Lower leg skin (tissue), 4 donors: ENCODE measurements around the gene STARD3. TPM values are rescaled to one million over a fixed set of nuclear protein-coding genes. Genes with fewer than 3 reads are reported as not detected.

ENCODE experiments used
- DNase-seq, 2 donors: peaks; one replicate each; pipeline ENCODE4 v3.0.0-alpha.2; 2019; ENCODE audit warnings: low spot score in 2 of 2
- H3K4me3 ChIP-seq: fragments of 200-600 bp; sonication (generic); 2 replicates; pipeline ENCODE4 v1.5.1; 2017; ENCODE audit warnings: mild to moderate bottlenecking, low read depth; ENCODE audit not compliant: poor library complexity, severe bottlenecking
- POLR2A ChIP-seq, 2 donors: fragments of 450-650 bp; IDR thresholded peaks; one replicate each; pipeline ENCODE4 v1.6.1; 2016 to 2017; ENCODE audit warnings: antibody characterized with exemption in 2 of 2, mild to moderate bottlenecking in 1 of 2, moderate library complexity in 1 of 2
- WGBS, 2 donors: methylation state at CpG; one replicate each; pipeline ENCODE4 v1.1.5; 2018; 5-methylcytosine and 5-hydroxymethylcytosine counted together
- intact Hi-C: fragments of 100-400 bp; cut with DNase I; formaldehyde crosslinking; loops from one replicate; pipeline ENCODE4 v1.15.0; 2023; ENCODE audit warnings: low total_unique reads
- total RNA-seq, 4 donors: library from RNA; depleted of rRNA; stranded (reverse); fragments of >200 nt; gene quantifications; one replicate each; pipeline ENCODE4 v1.1.0, GENCODE V29; 2016
- TF ChIP-seq, protein P1 (sequence below), 3 donors: fragments of 450-650 bp; IDR thresholded peaks; one replicate each; pipeline ENCODE4 v1.5.1; 2016; ENCODE audit warnings: antibody characterized with exemption in 3 of 3, mild to moderate bottlenecking in 3 of 3, moderate library complexity in 2 of 3

STARD3 gene
- total RNA-seq, 4 donors from 2014 or later, result 47.7 to 99.7 (median 65.7) TPM

DNA sequence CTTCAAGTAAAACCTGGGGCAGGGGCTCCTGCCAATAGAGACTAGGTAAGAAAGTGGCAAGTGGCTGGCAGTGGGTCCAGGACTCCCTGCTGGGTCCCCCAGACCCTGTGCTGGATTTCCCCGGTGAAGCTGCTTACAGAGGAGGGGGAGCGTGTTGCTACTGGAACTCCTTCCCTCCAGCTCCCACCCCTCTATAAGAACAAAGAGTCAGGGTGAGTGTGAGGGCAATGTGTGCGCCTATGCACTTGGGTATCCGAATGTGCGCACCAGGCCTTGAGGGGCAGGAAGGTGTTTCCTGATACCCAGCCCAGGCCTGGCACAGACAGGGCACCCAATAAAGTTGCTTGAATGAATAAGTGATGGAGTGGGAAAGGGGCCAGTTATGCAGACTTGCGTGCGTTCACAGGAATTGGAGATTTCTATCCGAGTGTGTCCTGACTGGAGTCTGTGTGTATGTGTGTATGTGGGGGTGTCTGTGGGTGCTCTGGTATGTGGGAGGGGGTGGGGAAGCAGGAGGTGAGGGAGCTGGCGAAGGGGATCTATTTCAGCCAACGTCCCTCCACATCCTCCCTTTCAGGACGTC is 40.9 kb upstream of the STARD3 start:
- WGBS, 2 donors, result 20 to 31% methylated on average over 11 of the region's 11 CpGs
- intact Hi-C loops, result no loop called here
- no peak overlapping the region for H3K4me3 ChIP-seq
- no peak for DNase-seq
- TF ChIP-seq POLR2A (IDR thresholded peaks at IDR 0.05), result no peak
- TF ChIP-seq, protein P1, sequence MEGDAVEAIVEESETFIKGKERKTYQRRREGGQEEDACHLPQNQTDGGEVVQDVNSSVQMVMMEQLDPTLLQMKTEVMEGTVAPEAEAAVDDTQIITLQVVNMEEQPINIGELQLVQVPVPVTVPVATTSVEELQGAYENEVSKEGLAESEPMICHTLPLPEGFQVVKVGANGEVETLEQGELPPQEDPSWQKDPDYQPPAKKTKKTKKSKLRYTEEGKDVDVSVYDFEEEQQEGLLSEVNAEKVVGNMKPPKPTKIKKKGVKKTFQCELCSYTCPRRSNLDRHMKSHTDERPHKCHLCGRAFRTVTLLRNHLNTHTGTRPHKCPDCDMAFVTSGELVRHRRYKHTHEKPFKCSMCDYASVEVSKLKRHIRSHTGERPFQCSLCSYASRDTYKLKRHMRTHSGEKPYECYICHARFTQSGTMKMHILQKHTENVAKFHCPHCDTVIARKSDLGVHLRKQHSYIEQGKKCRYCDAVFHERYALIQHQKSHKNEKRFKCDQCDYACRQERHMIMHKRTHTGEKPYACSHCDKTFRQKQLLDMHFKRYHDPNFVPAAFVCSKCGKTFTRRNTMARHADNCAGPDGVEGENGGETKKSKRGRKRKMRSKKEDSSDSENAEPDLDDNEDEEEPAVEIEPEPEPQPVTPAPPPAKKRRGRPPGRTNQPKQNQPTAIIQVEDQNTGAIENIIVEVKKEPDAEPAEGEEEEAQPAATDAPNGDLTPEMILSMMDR (IDR thresholded peaks at IDR 0.05), result no peak

GRCh38 chr17:39596543-39597267 is 40.2 kb upstream of the STARD3 start:
- 3 to 5% methylated on average over 44 to 47 of the region's 47 CpGs for WGBS, 2 donors
- DNase-seq, result no peak
- no peak for TF ChIP-seq POLR2A (IDR thresholded peaks at IDR 0.05)
- TF ChIP-seq, protein P1 (IDR thresholded peaks at IDR 0.05), result no peak

DNA sequence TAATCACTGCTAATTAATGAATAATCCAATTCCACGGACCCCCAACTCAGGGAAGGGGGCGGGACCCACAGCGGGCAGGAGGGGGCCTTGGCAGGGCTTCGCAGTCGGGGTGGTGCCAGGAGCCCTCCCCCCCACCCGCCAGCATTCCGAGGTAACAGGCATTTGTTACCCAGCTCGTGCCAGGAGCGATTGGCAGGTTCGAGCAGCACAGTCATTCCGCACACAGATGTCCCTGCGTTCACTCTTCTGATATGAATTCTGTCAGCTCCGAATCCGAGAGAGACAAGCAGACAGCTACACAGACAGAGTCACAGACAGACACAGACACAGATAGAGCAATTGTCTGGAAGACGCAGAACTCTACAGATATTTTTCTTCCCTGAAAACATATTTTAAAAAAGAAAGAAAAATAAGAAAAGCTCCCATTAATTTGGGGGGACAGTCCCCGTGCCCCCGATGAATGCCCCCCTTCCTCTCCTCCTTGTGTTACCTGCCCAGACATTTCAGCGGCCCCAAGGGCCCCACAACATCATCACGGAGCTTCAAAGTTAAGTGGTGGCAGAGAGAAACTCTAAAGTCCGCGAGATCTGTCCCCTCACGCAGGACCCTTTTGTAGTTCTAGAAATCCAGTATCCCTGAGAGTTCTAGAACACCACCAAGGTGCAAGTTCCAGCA is 39.4 kb upstream of the STARD3 start:
- 5 to 8% methylated on average over 22 of the region's 22 CpGs for WGBS, 2 donors
- intact Hi-C loops, result no loop called here
- H3K4me3 ChIP-seq, result no peak overlapping the region
- TF ChIP-seq, protein P1 (IDR thresholded peaks at IDR 0.05), result no peak
- TF ChIP-seq POLR2A (IDR thresholded peaks at IDR 0.05), result no peak
- no peak for DNase-seq

More at GRCh38 chr17:39596543-39597267, 40.2 kb upstream of the STARD3 start:
- intact Hi-C loops, result no loop called here
- no peak overlapping the region for H3K4me3 ChIP-seq

DNA sequence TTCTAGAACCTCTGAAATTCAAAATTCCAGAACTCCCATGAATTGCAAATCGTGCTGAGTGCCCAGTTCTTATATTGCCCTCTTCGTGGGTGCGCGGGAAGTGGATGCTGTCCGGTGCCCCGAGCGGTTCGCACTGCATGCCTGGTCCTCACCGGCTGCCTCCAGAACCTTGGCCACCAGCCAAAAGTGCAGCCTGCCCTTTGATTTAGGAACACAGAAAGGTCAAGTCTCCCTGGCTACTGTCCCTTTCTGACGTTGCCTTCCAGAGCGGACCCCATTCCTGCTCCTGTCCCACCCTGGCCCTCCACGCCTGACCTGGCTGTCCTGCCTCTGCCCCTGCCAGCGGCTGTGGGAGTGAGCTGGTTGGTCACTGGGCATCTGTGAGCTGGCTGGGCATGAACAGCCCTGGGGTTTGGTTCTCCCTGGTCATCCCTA is 38.9 kb upstream of the STARD3 start:
- WGBS, 2 donors, result 7 to 18% methylated on average over 13 of the region's 13 CpGs
- DNase-seq, result no peak
- no peak overlapping the region for H3K4me3 ChIP-seq
- no peak for TF ChIP-seq POLR2A (IDR thresholded peaks at IDR 0.05)
- TF ChIP-seq, protein P1 (IDR thresholded peaks at IDR 0.05), result no peak
- intact Hi-C loops, result no loop called here

GRCh38 chr17:39598630-39599003 is 38.3 kb upstream of the STARD3 start:
- DNase-seq, result no peak
- intact Hi-C loops, result no loop called here
- no peak for TF ChIP-seq POLR2A (IDR thresholded peaks at IDR 0.05)
- TF ChIP-seq, protein P1 (IDR thresholded peaks at IDR 0.05), result no peak
- no peak overlapping the region for H3K4me3 ChIP-seq
- 1 to 5% methylated on average over 17 of the region's 17 CpGs for WGBS, 2 donors
